Measurements from ENCODE around the gene MCC.

Gene MCC

GRCh38 chr5:113039229-113039933 is 448.9 kb downstream of the MCC start:
- no peak for DNase-seq

GRCh38 chr5:113038714-113039113 is 449.5 kb downstream of the MCC start:
- DNase-seq = no peak

GRCh38 chr5:113038136-113038535 is 450.1 kb downstream of the MCC start:
- DNase-seq = no peak

- DNase-seq = no peak
Measured at GRCh38 chr5:113036826-113037225, 451.4 kb downstream of the MCC start.

DNA sequence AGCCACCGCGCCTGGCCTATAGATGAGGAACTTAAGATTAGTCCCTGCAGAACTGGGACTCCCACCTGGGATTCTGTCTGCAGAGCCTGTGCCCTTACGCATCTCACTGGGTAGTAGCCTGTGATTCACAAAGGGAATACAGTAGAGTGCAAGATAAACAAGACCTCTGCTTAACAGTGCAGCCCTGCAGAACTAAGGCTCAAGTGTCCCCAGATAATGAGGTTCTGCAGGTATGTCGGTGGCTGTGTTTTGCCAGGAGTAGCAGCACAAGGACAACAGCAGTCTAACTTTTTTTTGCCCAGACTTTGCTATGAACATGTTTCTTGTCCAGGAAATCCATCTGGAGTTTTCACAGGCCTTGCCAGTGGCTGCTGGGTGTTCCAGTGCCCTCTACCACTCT is 451.9 kb downstream of the MCC start:
- no peak for DNase-seq

GRCh38 chr5:113035096-113035495 is 453.2 kb downstream of the MCC start:
- no peak for DNase-seq

DNA sequence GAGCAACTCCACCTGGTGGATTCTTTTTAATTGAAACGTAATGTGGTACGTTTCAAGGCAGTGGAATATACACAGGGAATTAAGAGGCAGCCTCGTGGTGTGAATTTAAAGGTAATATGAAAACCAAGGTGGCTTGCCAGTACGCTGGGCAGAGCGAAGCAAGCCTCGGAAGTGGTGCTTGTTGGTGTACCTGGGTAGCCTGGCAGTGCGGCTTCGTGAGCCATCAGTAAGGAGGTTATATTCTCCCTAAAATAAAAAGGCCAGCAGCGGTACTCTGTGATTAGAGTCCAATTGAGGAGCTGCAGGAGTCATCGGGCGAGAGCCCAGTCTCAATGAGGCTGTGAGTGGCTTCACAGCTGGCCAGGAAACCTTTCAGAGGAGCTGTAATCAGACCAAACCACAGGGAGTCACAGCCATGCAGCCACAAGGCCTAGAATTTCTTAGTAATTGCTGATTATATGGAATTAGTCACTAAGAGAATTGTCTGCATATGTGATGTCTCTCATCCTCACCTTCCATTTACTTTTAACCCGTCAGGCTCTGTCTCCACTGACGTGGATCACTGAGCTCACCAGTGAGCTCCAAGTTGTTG is 454.0 kb downstream of the MCC start:
- DNase-seq = no peak

- DNase-seq = no peak
Measured at GRCh38 chr5:113031557-113031956, 456.7 kb downstream of the MCC start.

DNA sequence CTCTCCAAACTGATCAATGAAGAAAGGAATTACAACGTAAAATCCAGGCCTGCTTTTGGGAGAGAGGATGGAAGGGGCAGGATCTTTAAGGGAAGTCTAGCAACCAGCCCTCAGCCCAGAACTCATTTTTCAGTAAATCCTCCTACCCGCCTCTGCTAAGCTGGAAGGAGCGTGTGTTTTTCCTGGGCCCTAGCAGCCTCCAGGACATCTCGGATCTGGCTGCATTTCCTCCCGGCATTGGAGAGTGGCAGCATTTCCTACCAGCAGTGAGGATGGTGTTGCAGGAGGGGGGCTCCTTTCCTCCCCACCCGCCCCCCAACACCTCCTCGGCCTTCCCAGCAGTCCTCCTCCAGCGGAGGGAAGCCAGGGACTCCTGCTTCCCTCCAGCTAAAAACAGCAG is 457.1 kb downstream of the MCC start:
- no peak for DNase-seq

DNA sequence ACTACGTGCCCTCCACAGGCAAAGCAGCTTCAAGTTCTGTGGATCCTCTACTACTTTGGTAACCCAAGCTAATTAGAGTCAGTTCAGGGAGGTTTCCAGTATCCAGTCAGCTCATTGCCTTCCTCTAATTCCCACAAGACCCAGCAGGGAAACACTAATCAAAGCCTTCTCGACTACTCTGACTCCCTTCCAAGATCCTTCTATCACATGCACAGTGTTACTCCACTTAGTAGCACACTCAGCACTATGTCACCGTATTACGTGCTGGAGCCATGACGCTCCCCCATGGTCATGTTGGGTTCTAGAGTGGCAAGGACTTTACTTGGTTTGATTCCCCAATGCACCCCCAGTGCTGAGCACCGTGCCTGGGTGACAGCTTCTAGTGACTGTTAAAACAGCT is 458.6 kb downstream of the MCC start:
- no peak for DNase-seq

- DNase-seq = no peak
Measured at GRCh38 chr5:113027431-113027830, 460.8 kb downstream of the MCC start.

GRCh38 chr5:113027015-113027414 is 461.2 kb downstream of the MCC start:
- DNase-seq = no peak

DNA sequence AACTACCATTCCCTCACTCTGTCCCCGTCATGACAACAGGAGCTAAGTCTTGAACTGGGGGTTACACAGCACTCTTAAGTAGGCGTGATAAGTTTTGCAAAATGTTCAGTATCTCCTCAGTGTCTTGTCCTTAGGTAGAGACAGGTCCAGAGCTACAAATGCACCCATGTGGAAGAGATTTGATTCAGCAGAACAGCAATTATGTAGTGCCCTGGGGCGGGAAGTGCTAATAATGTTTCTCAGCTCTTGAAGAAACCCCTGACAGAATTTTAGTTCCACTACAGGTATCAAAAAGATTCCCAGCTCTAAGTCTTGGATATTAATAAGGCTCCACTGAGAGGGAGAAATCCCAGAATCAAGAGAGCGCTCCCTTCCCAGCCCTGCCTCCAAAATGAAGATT is 462.0 kb downstream of the MCC start:
- no peak for DNase-seq

DNA sequence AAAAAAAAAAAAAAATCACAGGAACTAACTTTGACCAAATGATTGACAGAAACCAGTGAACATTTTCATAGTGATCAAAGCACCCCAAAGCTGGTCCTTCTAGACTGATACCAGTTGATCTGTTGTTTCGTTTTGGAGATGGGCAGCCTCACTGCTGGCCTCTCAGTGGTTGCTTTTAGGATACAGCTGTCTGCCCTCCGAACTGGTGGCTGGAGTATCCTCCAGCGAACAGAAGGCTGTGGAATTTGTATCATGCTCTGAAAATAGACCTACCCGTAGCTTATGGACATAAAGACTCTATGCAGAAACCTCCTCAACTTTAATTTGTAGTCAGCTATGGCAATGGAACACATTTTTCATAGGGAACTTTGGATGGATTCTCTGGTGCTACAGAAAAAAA is 462.7 kb downstream of the MCC start:
- no peak for DNase-seq

DNA sequence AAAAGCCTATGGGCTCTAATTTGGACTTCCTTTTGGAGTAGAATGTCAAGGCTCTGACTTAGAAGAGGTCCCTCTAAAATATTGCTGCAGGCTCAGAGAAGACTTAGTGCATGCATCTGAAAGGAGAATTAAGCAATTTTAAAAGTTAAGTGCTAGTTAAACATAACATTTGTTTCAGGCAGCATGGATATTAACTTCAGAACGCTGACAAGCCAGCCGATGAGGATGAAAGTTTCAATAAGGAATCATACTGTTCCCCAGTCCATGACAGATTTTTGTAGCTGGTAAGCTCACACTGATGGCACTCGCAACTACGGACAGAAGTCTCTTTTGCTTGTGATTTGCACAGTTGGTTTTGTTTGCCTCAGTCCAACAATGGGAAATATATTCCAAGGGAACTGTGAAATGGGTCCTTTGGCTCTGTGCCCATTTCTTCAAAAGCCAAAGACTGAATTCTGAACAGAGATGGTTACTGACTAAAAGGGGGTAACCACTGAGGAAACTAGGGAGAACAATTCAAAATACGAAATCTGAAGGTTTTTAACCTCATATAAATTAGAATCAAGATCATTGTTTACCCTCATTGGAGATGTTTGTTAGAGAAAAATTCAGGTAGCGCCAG is 464.1 kb downstream of the MCC start:
- DNase-seq = no peak

- no peak for DNase-seq
Measured at GRCh38 chr5:113022661-113023060, 465.6 kb downstream of the MCC start.

- no peak for DNase-seq
Measured at GRCh38 chr5:113020461-113021273, 467.6 kb downstream of the MCC start.

DNA sequence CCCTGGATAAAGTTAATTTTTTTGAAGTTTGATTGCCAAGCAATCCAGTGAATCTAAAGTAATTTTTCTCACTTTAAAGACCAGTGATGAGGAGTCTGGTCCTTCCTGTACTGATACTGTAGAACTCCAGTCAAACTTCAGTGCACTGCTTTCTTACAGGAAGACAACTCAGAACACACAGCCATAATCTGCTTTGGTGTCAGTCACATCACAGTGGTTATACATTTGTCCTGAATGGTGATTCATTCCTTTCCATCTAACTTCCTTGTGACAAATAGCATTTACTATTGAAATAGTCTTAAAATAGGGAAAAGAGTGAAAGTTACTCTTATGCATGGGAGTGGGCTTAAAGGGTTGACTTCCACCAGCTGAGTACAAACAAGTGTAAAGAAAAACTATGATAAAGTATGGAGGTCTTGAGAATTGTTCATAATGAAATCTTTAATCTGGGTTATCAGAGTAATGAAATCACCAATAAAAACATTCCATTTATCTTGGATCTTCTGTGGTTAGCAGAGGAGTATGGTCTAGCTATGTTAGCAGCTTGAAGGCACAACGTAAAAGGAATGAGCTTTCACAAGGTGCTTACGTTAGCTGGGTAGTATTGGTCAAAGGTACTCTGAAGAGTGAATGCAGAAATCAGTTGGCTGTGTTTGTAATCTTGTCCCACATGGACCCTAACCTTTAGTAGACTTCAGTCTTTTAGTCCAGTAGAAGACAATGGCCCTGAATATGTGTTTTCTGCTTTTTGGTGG is 470.2 kb downstream of the MCC start:
- DNase-seq = no peak

DNA sequence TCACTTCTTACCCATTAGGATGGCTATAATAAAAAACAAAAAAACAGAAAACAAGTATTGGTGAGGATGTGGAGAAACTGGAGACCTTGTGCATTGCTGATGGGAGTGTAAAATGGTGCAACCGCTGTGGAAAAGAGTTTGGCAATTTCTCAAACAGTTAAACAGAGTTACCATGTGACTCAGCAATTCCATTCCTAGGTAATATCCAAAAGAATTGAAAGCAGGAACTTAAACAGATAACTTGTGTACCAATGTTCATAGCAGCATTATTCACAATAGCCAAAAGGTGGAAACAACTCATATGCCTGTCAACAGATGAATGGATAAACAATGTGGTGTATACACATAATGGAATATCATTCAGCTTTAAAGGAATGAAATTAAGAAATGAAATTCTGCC is 482.8 kb downstream of the MCC start:
- DNase-seq = no peak

GRCh38 chr5:113003763-113004162 is 484.5 kb downstream of the MCC start:
- no peak for DNase-seq

DNA sequence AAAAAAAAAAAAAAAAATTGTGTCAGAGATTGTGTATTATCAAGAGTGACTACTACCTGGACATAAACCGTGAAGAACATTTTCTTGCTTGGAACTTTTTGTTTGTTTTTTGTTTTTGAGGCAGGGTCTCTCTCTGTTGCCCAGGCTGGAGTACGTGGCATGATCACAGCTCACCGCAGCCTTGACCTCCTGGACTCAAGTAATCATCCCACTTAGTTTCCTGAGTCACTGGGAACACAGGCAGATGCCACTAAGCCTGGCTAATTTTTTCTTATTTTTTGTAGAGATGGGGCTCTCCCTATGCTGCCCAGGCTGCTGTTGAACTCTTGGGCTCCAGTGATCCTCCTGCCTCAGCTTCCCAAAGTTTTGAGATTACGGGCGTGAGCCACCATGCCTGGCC is 485.8 kb downstream of the MCC start:
- no peak for DNase-seq

DNA sequence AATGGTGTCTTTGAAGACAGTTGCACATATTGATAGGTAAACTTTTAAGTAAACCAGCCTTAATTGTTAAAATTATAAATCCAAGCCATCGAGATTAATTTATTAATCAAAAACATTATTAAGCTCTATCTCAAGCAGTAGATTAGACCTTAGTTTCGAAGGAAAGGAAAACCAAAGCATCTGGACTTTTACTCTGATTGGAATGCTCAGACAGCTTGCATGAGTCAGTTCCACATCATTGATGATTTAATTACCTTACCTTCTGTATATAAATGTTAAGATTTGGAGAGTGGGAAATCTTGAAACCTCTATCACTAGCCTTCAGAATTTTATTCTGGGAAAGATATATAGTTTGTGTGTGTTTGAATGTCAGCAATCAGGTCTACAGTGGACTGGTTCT is 487.8 kb downstream of the MCC start:
- DNase-seq = no peak
